ENCODE results near the gene CDH23.

- TF ChIP-seq CTCF (IDR thresholded peaks at IDR 0.05 in 8 of 11, conservative IDR thresholded peaks at IDR 0.05 in 3 of 11): no peak
- TF ChIP-seq POLR2A (IDR thresholded peaks at IDR 0.05): no peak
- no peak for TF ChIP-seq POLR2AphosphoS5 (IDR thresholded peaks at IDR 0.05)
Measured at GRCh38 chr10:71653044-71653443, 256.3 kb downstream of the CDH23 start.
